ENCODE data around the gene SF3A2.

DNA sequence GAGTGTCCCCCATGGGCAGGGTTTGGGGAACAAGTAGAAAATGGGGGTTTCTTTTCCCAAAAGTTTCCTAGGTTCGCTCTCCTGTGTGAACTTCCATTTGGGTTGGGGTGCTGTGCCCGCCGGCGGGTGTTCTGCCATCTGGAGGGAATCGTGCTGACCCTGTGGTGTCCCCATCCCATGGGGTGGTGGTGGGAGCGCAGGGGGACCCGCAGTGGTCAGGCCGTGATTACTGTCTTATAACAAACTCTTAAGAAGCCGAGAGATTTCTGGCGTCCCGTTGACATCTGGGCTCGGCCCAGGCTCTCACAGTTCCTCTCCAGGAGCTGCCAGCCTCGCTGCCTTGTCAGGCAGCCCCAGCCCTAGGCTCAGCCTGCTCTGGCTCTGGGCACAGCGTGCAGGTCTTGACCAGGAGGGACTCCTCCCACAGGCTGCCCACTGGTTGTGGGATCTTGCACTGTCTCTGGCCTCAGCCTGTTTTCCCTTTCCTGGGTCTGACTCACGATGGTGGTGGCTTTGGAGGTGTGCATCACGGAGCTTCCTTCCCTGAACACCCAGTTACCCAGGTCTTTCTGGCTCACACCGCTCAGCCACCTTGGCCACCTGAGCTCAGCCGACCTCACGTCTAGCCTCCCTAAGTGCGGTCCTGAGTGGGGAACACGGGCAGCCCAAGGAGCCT lies 35.0 kb upstream of the SF3A2 start:
- TF ChIP-seq, protein P1, sequence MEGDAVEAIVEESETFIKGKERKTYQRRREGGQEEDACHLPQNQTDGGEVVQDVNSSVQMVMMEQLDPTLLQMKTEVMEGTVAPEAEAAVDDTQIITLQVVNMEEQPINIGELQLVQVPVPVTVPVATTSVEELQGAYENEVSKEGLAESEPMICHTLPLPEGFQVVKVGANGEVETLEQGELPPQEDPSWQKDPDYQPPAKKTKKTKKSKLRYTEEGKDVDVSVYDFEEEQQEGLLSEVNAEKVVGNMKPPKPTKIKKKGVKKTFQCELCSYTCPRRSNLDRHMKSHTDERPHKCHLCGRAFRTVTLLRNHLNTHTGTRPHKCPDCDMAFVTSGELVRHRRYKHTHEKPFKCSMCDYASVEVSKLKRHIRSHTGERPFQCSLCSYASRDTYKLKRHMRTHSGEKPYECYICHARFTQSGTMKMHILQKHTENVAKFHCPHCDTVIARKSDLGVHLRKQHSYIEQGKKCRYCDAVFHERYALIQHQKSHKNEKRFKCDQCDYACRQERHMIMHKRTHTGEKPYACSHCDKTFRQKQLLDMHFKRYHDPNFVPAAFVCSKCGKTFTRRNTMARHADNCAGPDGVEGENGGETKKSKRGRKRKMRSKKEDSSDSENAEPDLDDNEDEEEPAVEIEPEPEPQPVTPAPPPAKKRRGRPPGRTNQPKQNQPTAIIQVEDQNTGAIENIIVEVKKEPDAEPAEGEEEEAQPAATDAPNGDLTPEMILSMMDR (IDR thresholded peaks at IDR 0.05): no peak
- no peak for TF ChIP-seq POLR2A (IDR thresholded peaks at IDR 0.05)
- no peak for TF ChIP-seq EP300 (IDR thresholded peaks at IDR 0.05)
